H7 (cell line): ENCODE results near the gene SLC16A10. TPM values are rescaled to one million over a fixed set of nuclear protein-coding genes. Genes with fewer than 3 reads are reported as not detected.
A peak's percentile ranks its signal among the peaks of the same experiment; 100 is the strongest.
"Not testable (repeated sequence)": the region's sequence is repeated elsewhere in the genome, so short reads cannot be mapped to it uniquely, and the experiment has no call there.

ENCODE experiments used
- DNase-seq: peaks from one replicate; pipeline ENCODE4 v3.0.0; 2012
- H3K27me3 ChIP-seq: 2 replicates; pipeline ENCODE4 v1.6.0; 2011; ENCODE audit warnings: mild to moderate bottlenecking, low read length; ENCODE audit not compliant: control insufficient read depth, insufficient read depth
- H3K36me3 ChIP-seq: replicated peaks from 2 replicates; pipeline ENCODE4 v1.5.1; 2011; ENCODE audit warnings: low read length; ENCODE audit not compliant: control insufficient read depth, insufficient read depth
- H3K4me3 ChIP-seq: 2 replicates; pipeline ENCODE4 v1.5.1; 2011; ENCODE audit warnings: low read depth, mild to moderate bottlenecking, control low read depth, low read length, moderate library complexity; ENCODE audit not compliant: insufficient read depth
- total RNA-seq: library from RNA; depleted of rRNA; stranded (reverse); fragments of >200 nt; shearing (Covaris generic); gene quantifications from 2 replicates; pipeline ENCODE4 v1.2.3, GENCODE V29; 2014

SLC16A10 gene
- total RNA-seq, 1 experiment from 2014 or later: 5.1 TPM

- Histone ChIP-seq H3K36me3 (no peaks in the 10 kb centered on the region), H3K4me3 (no peak overlapping the region), H3K27me3 (no peaks in the 10 kb centered on the region)
- DNase-seq: no peak
Measured at GRCh38 chr6:111254004-111254778, 166.9 kb downstream of the SLC16A10 start.

- Histone ChIP-seq H3K4me3 (no peak overlapping the region), H3K27me3 (no peaks in the 10 kb centered on the region), H3K36me3 (no peaks in the 10 kb centered on the region)
- no peak for DNase-seq
Measured at GRCh38 chr6:111254779-111255166, 167.5 kb downstream of the SLC16A10 start.

GRCh38 chr6:111255838-111256237, 168.5 kb downstream of the SLC16A10 start:
- not testable (repeated sequence) for H3K27me3 ChIP-seq, DNase-seq, H3K36me3 ChIP-seq, H3K4me3 ChIP-seq

GRCh38 chr6:111256646-111257045, 169.3 kb downstream of the SLC16A10 start:
- Histone ChIP-seq H3K27me3 (no peaks in the 10 kb centered on the region), H3K4me3 (no peak overlapping the region), H3K36me3 (no peaks in the 10 kb centered on the region)
- DNase-seq: no peak

- Histone ChIP-seq H3K4me3 (no peak overlapping the region), H3K27me3 (no peaks in the 10 kb centered on the region), H3K36me3 (peaks cover 4% of the 10 kb centered on the region)
- DNase-seq: no peak
Measured at GRCh38 chr6:111258010-111258409, 170.7 kb downstream of the SLC16A10 start.

GRCh38 chr6:111258615-111259088, 171.3 kb downstream of the SLC16A10 start:
- H3K27me3 ChIP-seq: no peaks in the 10 kb centered on the region
- peaks cover 4% of the 10 kb centered on the region for H3K36me3 ChIP-seq
- no peak for DNase-seq
- no peak overlapping the region for H3K4me3 ChIP-seq

GRCh38 chr6:111259089-111259831, 172.0 kb downstream of the SLC16A10 start:
- H3K36me3 ChIP-seq: peaks cover 8% of the 10 kb centered on the region
- H3K4me3 ChIP-seq: peak overlapping the region; percentile 88
- DNase-seq: peak; percentile 96
- no peaks in the 10 kb centered on the region for H3K27me3 ChIP-seq

GRCh38 chr6:111260570-111261298, 173.4 kb downstream of the SLC16A10 start:
- Histone ChIP-seq H3K4me3 (no peak overlapping the region), H3K36me3 (peaks cover 10% of the 10 kb centered on the region), H3K27me3 (no peaks in the 10 kb centered on the region)
- no peak for DNase-seq

- H3K27me3 ChIP-seq: no peaks in the 10 kb centered on the region
- no peak for DNase-seq
- H3K4me3 ChIP-seq: no peak overlapping the region
- H3K36me3 ChIP-seq: peaks cover 19% of the 10 kb centered on the region
Measured at GRCh38 chr6:111263837-111264236, 176.5 kb downstream of the SLC16A10 start.

GRCh38 chr6:111265842-111266241, 178.5 kb downstream of the SLC16A10 start:
- DNase-seq: no peak
- Histone ChIP-seq H3K27me3 (no peaks in the 10 kb centered on the region), H3K36me3 (peaks cover 19% of the 10 kb centered on the region), H3K4me3 (no peak overlapping the region)

- H3K4me3 ChIP-seq: no peak overlapping the region
- DNase-seq: no peak
- peaks cover 19% of the 10 kb centered on the region for H3K36me3 ChIP-seq
- H3K27me3 ChIP-seq: no peaks in the 10 kb centered on the region
Measured at GRCh38 chr6:111266276-111266675, 179.0 kb downstream of the SLC16A10 start.

GRCh38 chr6:111267764-111268333, 180.5 kb downstream of the SLC16A10 start:
- Histone ChIP-seq H3K4me3 (no peak overlapping the region), H3K36me3 (peaks cover 16% of the 10 kb centered on the region), H3K27me3 (no peaks in the 10 kb centered on the region)
- no peak for DNase-seq

GRCh38 chr6:111269401-111269970, 182.2 kb downstream of the SLC16A10 start:
- no peak for DNase-seq
- no peak overlapping the region for H3K4me3 ChIP-seq
- H3K27me3 ChIP-seq: no peaks in the 10 kb centered on the region
- peaks cover 11% of the 10 kb centered on the region for H3K36me3 ChIP-seq

GRCh38 chr6:111270121-111270520, 182.8 kb downstream of the SLC16A10 start:
- no peak for DNase-seq
- Histone ChIP-seq H3K4me3 (no peak overlapping the region), H3K36me3 (peaks cover 10% of the 10 kb centered on the region), H3K27me3 (no peaks in the 10 kb centered on the region)
